HepG2 (cell line): Measurements from ENCODE around the gene ALB. TPM values are rescaled to one million over a fixed set of nuclear protein-coding genes. Genes with fewer than 3 reads are reported as not detected.

Source experiments
- ARHGAP35 ChIP-seq: sonication (generic); formaldehyde crosslinking; IDR thresholded peaks from 2 replicates; pipeline ENCODE4 v1.9.0; 2022; ENCODE audit warnings: mild to moderate bottlenecking, inconsistent platforms, moderate library complexity, missing genetic modification reagents, borderline replicate concordance
- ATF1 ChIP-seq: IDR thresholded peaks from 2 replicates; pipeline ENCODE4 v1.6.1; 2016; ENCODE audit warnings: mild to moderate bottlenecking, control low read depth
- BCL6 ChIP-seq: IDR thresholded peaks from 2 replicates; pipeline ENCODE4 v1.6.1; 2016; ENCODE audit warnings: missing genetic modification reagents, missing compliant biosample characterization
- CEBPB ChIP-seq: IDR thresholded peaks from 2 replicates; pipeline ENCODE4 v1.6.1; 2011; ENCODE audit warnings: low read depth, low read length, improper control_type of control experiment, borderline replicate concordance
- CREB1 ChIP-seq, 2 experiments: fragments of 450-650 bp in 1 of 2; IDR thresholded peaks; 2 replicates each; pipeline ENCODE4 v1.6.1; 2016 to 2017; ENCODE audit warnings: control low read depth in 1 of 2, mild to moderate bottlenecking in 1 of 2, missing compliant biosample characterization in 1 of 2, missing genetic modification characterization in 1 of 2
- ERF ChIP-seq: IDR thresholded peaks from 2 replicates; pipeline ENCODE4 v1.6.1; 2018; ENCODE audit warnings: missing biosample characterization, missing genetic modification reagents
- ESRRA ChIP-seq: sonication (generic); formaldehyde crosslinking; IDR thresholded peaks from 2 replicates; pipeline ENCODE4 v1.5.1; 2020; ENCODE audit warnings: mild to moderate bottlenecking, low read depth, missing genetic modification reagents
- FOXP1 ChIP-seq, 2 experiments: fragments of 450-650 bp in 1 of 2; IDR thresholded peaks; 2 replicates each; pipeline ENCODE4 v1.6.1; 2017 to 2018; ENCODE audit warnings: antibody characterized with exemption in 1 of 2
- NFIC ChIP-seq: IDR thresholded peaks from 2 replicates; pipeline ENCODE4 v1.6.1; 2012; ENCODE audit warnings: mild to moderate bottlenecking, low read length, inconsistent platforms
- RXRB ChIP-seq: IDR thresholded peaks from 2 replicates; pipeline ENCODE4 v1.6.1; 2016; ENCODE audit warnings: borderline replicate concordance, missing genetic modification reagents, missing compliant biosample characterization
- SSRP1 ChIP-seq: IDR thresholded peaks from 2 replicates; pipeline ENCODE4 v1.6.1; 2016; ENCODE audit warnings: control low read depth
- TCF7 ChIP-seq: sonication (generic); IDR thresholded peaks from 2 replicates; pipeline ENCODE4 v1.6.1; 2016; ENCODE audit warnings: antibody characterized with exemption, low read depth
- ZNF235 ChIP-seq: sonication (generic); formaldehyde crosslinking; IDR thresholded peaks from 2 replicates; pipeline ENCODE4 v1.8.1; 2023; ENCODE audit warnings: mild to moderate bottlenecking, missing genetic modification reagents, borderline replicate concordance
- ZNF558 ChIP-seq: sonication (generic); formaldehyde crosslinking; IDR thresholded peaks from 2 replicates; pipeline ENCODE4 v1.9.0; 2022; ENCODE audit warnings: mild to moderate bottlenecking, missing genetic modification reagents, borderline replicate concordance
- ZNF564 ChIP-seq: sonication (generic); formaldehyde crosslinking; IDR thresholded peaks from 2 replicates; pipeline ENCODE4 v1.8.1; 2023; ENCODE audit warnings: mild to moderate bottlenecking, missing genetic modification reagents
- ZNF678 ChIP-seq: sonication (generic); formaldehyde crosslinking; IDR thresholded peaks from 2 replicates; pipeline ENCODE4 v1.4.0; 2020; ENCODE audit warnings: mild to moderate bottlenecking, missing genetic modification reagents
- ZNF792 ChIP-seq: IDR thresholded peaks from 2 replicates; pipeline ENCODE4 v1.6.1; 2016
- polyA plus RNA-seq, 8 experiments: library from polyadenylated mRNA; depleted of rRNA in 3 of 8; stranded (reverse) in 7 of 8; unstranded in 1 of 8; fragments of >200 nt; fragmentation: Illumina TruSeq in 4 of 8; extraction: Trizol in 4 of 8; gene quantifications; 2 replicates each; pipeline versions ENCODE4 v1.2.1 to v1.2.3, GENCODE V29; 2011 to 2016; ENCODE audit warnings: low read depth in 4 of 8, missing spikeins in 1 of 8, mixed read lengths in 1 of 8; ENCODE audit not compliant: insufficient read depth in 1 of 8
- total RNA-seq, 5 experiments: library from RNA; depleted of rRNA; stranded (reverse); fragments of >200 nt; fragmentation: Illumina TruSeq; extraction: Trizol; gene quantifications; 2 replicates each; pipeline ENCODE4 v1.2.3, GENCODE V29; 2016; ENCODE audit warnings: low read depth in 1 of 5
- TF ChIP-seq, protein P1 (sequence below): IDR thresholded peaks from 2 replicates; pipeline ENCODE4 v1.6.1; 2016; ENCODE audit warnings: mild to moderate bottlenecking
- TF ChIP-seq, protein P2 (sequence below): sonication (generic); formaldehyde crosslinking; IDR thresholded peaks from 2 replicates; pipeline ENCODE4 v1.4.0; 2020; ENCODE audit warnings: mild to moderate bottlenecking, low read depth, missing genetic modification reagents
- TF ChIP-seq, protein P3 (sequence below): sonication (generic); formaldehyde crosslinking; IDR thresholded peaks from 2 replicates; pipeline ENCODE4 v1.4.0; 2020; ENCODE audit warnings: missing genetic modification reagents, borderline replicate concordance
- TF ChIP-seq, protein P4 (sequence below): sonication (generic); formaldehyde crosslinking; conservative IDR thresholded peaks from 2 replicates; pipeline ENCODE4 v1.4.0; 2020; ENCODE audit warnings: missing genetic modification reagents
- TF ChIP-seq, protein P5 (sequence below): sonication (generic); formaldehyde crosslinking; IDR thresholded peaks from 2 replicates; pipeline ENCODE4 v1.4.0; 2020; ENCODE audit warnings: missing genetic modification reagents, mild to moderate bottlenecking, borderline replicate concordance

The ALB gene
- total and polyA plus RNA-seq, 2 of the 13 experiments (the other 11 are each of a cell fraction or from before 2014, with no cell fraction given) = 22,259 to 22,625 TPM

DNA sequence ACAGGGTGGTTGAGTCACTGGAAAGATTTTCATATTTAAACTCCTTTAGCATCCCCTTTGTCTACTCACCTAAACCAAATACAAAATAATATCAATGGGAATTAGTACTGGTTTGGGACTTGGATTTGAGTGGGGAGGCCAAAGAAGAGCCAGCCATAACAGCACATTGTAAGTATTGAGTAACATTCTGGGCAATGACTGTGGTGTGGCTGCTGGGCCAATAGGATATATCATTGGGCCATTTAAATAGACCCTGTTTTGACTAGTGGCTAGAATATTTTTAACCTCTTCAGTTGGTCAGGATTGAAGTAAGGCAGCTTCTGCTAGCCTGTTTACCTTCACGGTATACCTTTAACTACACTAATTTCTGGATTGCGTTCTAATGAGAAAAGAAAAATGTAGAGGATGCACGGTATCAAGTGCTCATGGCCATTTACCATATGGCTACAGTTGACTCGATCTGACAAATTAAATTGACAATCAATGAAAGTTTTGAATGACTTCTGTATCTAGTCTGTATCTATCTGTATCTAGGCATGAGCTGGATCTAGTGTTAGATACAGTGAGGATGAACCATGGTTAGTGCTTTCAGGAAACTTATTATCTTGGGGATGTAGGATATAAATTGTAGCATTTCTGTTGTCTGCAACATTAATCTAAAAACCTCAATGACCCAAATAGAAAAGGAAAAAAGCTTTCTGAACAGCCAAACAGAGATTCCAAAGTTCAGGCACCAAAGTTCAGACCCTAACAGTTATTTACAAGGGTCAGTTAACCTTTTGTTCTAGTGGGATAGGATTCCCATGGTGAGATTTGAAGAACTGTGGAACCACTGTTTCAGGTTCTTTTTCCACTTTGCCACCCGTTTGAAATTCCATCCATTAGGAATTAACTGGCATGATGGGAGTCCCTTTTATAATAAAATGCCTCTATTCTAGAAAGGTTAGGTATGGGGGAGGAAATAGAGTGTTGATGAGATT, 6.8 kb upstream of the ALB start (continued):
- TF ChIP-seq, protein P1, sequence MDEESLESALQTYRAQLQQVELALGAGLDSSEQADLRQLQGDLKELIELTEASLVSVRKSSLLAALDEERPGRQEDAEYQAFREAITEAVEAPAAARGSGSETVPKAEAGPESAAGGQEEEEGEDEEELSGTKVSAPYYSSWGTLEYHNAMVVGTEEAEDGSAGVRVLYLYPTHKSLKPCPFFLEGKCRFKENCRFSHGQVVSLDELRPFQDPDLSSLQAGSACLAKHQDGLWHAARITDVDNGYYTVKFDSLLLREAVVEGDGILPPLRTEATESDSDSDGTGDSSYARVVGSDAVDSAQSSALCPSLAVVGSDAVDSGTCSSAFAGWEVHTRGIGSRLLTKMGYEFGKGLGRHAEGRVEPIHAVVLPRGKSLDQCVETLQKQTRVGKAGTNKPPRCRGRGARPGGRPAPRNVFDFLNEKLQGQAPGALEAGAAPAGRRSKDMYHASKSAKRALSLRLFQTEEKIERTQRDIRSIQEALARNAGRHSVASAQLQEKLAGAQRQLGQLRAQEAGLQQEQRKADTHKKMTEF (CRISPR knock-in tag) = peak; percentile 42
- TF ChIP-seq RXRB (peak; percentile 83), ARHGAP35 (CRISPR knock-in tag) (no peak), ZNF564 (0 out of 2 replicates have a peak, but pooled peaks have one; percentile 2), CEBPB (peak; percentile 18; the same call in 1 of the 2 replicates), NFIC (peak; percentile 85), SSRP1 (CRISPR knock-in tag) (0 out of 2 replicates have a peak, but pooled peaks have one; percentile 22), ZNF558 (no peak), ZNF235 (CRISPR knock-in tag) (no peak), ATF1 (no peak), ESRRA (CRISPR knock-in tag) (peak; percentile 53; the same call in 1 of the 2 replicates), BCL6 (CRISPR knock-in tag) (peak; percentile 82), TCF7 (0 out of 2 replicates have a peak, but pooled peaks have one; percentile 23), ERF (peak; percentile 35; the same call in 1 of the 2 replicates), CREB1 (IDR thresholded peaks at IDR 0.05) (no peak), CREB1 (CRISPR knock-in tag; IDR thresholded peaks at IDR 0.05) (peak; percentile 55), FOXP1 (IDR thresholded peaks at IDR 0.05) (no peak), FOXP1 (CRISPR knock-in tag; IDR thresholded peaks at IDR 0.05) (peak; percentile 67; the same call in 1 of the 2 replicates), ZNF678 (CRISPR knock-in tag) (no peak), ZNF792 (CRISPR knock-in tag) (no peak)
- TF ChIP-seq, protein P2, sequence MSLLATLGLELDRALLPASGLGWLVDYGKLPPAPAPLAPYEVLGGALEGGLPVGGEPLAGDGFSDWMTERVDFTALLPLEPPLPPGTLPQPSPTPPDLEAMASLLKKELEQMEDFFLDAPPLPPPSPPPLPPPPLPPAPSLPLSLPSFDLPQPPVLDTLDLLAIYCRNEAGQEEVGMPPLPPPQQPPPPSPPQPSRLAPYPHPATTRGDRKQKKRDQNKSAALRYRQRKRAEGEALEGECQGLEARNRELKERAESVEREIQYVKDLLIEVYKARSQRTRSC (CRISPR knock-in tag) = no peak
- TF ChIP-seq, protein P3, sequence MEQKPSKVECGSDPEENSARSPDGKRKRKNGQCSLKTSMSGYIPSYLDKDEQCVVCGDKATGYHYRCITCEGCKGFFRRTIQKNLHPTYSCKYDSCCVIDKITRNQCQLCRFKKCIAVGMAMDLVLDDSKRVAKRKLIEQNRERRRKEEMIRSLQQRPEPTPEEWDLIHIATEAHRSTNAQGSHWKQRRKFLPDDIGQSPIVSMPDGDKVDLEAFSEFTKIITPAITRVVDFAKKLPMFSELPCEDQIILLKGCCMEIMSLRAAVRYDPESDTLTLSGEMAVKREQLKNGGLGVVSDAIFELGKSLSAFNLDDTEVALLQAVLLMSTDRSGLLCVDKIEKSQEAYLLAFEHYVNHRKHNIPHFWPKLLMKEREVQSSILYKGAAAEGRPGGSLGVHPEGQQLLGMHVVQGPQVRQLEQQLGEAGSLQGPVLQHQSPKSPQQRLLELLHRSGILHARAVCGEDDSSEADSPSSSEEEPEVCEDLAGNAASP (CRISPR knock-in tag) = 0 out of 2 replicates have a peak, but pooled peaks have one; percentile 16
- TF ChIP-seq, protein P4, sequence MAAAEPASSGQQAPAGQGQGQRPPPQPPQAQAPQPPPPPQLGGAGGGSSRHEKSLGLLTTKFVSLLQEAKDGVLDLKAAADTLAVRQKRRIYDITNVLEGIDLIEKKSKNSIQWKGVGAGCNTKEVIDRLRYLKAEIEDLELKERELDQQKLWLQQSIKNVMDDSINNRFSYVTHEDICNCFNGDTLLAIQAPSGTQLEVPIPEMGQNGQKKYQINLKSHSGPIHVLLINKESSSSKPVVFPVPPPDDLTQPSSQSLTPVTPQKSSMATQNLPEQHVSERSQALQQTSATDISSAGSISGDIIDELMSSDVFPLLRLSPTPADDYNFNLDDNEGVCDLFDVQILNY (CRISPR knock-in tag) = no peak
- TF ChIP-seq, protein P5, sequence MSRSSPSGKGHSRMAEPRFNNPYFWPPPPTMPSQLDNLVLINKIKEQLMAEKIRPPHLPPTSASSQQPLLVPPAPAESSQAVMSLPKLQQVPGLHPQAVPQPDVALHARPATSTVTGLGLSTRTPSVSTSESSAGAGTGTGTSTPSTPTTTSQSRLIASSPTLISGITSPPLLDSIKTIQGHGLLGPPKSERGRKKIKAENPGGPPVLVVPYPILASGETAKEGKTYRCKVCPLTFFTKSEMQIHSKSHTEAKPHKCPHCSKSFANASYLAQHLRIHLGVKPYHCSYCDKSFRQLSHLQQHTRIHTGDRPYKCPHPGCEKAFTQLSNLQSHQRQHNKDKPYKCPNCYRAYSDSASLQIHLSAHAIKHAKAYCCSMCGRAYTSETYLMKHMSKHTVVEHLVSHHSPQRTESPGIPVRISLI (CRISPR knock-in tag) = peak; percentile 46; the same call in 1 of the 2 replicates
